Esophagus muscularis mucosa (tissue), 4 donors: ENCODE measurements around the gene TPRN. TPM values are rescaled to one million over a fixed set of nuclear protein-coding genes. Genes with fewer than 3 reads are reported as not detected.

Experiments
- DNase-seq: peaks from one replicate; pipeline ENCODE4 v3.0.0-alpha.2; 2017; ENCODE audit errors: extremely low spot score
- H3K27ac ChIP-seq, 4 donors: fragments of 200-600 bp; sonication (generic); replicated peaks in 1 of 4; 1 replicate in 3 of 4; 2 replicates in 1 of 4; pipeline ENCODE4 v1.5.1; 2016 to 2019; ENCODE audit warnings: mild to moderate bottlenecking in 1 of 4
- H3K27me3 ChIP-seq, 4 donors: fragments of 200-600 bp; sonication (generic); one replicate each; pipeline versions ENCODE4 v1.5.1 to v1.6.0; 2016 to 2019
- H3K36me3 ChIP-seq, 4 donors: fragments of 200-600 bp; sonication (generic); one replicate each; pipeline ENCODE4 v1.5.1; 2016 to 2019
- H3K4me1 ChIP-seq, 4 donors: fragments of 200-600 bp; sonication (generic); one replicate each; pipeline ENCODE4 v1.5.1; 2016 to 2019
- H3K4me3 ChIP-seq, 4 donors: fragments of 200-600 bp; sonication (generic); 1 replicate in 2 of 4; 2 replicates in 2 of 4; pipeline ENCODE4 v1.5.1; 2016 to 2019; ENCODE audit warnings: mild to moderate bottlenecking in 4 of 4, moderate library complexity in 1 of 4
- H3K9me3 ChIP-seq, 4 donors: fragments of 200-600 bp; sonication (generic); 1 replicate in 3 of 4; 2 replicates in 1 of 4; pipeline ENCODE4 v1.5.1; 2016 to 2019
- CTCF ChIP-seq, 3 experiments: fragments of 200-600 bp in 2 of 3; fragments of 450-650 bp in 1 of 3; sonication (generic) in 2 of 3; IDR thresholded peaks; one replicate each; pipeline ENCODE4 v1.5.1; 2017 to 2019; ENCODE audit warnings: antibody characterized with exemption in 3 of 3, mild to moderate bottlenecking in 2 of 3, moderate library complexity in 1 of 3
- EP300 ChIP-seq: sonication (generic); formaldehyde crosslinking; IDR thresholded peaks from one replicate; pipeline ENCODE4 v1.6.1; 2017; ENCODE audit warnings: antibody characterized with exemption
- POLR2A ChIP-seq: fragments of 450-650 bp; IDR thresholded peaks from one replicate; pipeline ENCODE4 v1.6.1; 2017; ENCODE audit warnings: antibody characterized with exemption, moderate library complexity, mild to moderate bottlenecking, low read depth
- POLR2AphosphoS5 ChIP-seq, 2 donors: sonication (generic); formaldehyde crosslinking; IDR thresholded peaks; one replicate each; pipeline ENCODE4 v1.6.1; 2017; ENCODE audit warnings: antibody characterized with exemption in 2 of 2
- WGBS: methylation state at CpG from one replicate; pipeline ENCODE4 v1.1.5; 2018; 5-methylcytosine and 5-hydroxymethylcytosine counted together
- intact Hi-C: fragments of 100-400 bp; cut with DNase I; formaldehyde crosslinking; loops from one replicate; pipeline ENCODE4 v1.15.1; 2023
- total RNA-seq, 4 donors: library from RNA; depleted of rRNA; stranded (reverse); fragments of >200 nt; gene quantifications; one replicate each; pipeline versions ENCODE4 v1.1.0 to v1.2.1, GENCODE V29; 2016

The TPRN gene
- total RNA-seq, 4 donors from 2014 or later: 4.1 to 12.6 (median 7.7) TPM

- Histone ChIP-seq H3K4me3 (peak overlapping the region in 3 of 4 donors; percentile 70 to 76 (median 75)), H3K4me1 (peaks cover 61 to 89% (median 75%) of the 10 kb centered on the region in 4 donors), H3K9me3 (no peaks in the 10 kb centered on the region), H3K27me3 (no peaks in the 10 kb centered on the region), H3K36me3 (no peaks in the 10 kb centered on the region), H3K27ac (no peak overlapping the region)
- TF ChIP-seq POLR2AphosphoS5 (IDR thresholded peaks at IDR 0.05) (no peak), POLR2A (no peak), CTCF (IDR thresholded peaks at IDR 0.05) (no peak), EP300 (no peak)
- DNase-seq: no peak
- intact Hi-C loops: no loop called here
- 90% methylated on average over 2 of the region's 11 CpGs for WGBS
Measured at GRCh38 chr9:137198902-137199283, 1.6 kb downstream of the TPRN start.

- DNase-seq: no peak
- no peak for TF ChIP-seq POLR2A
- WGBS: 84% methylated on average over 17 of the region's 19 CpGs
- intact Hi-C loops: no loop called here
- H3K4me1 ChIP-seq: peaks cover 55 to 86% (median 69%) of the 10 kb centered on the region in 4 donors
- no peaks in the 10 kb centered on the region for H3K27me3 ChIP-seq
- no peak overlapping the region for H3K4me3 ChIP-seq
- no peaks in the 10 kb centered on the region for H3K9me3 ChIP-seq
- no peaks in the 10 kb centered on the region for H3K36me3 ChIP-seq
- H3K27ac ChIP-seq: no peak overlapping the region
Measured at GRCh38 chr9:137198051-137198901, 2.3 kb downstream of the TPRN start.

- intact Hi-C loops: no loop called here
- Histone ChIP-seq H3K36me3 (peaks cover 3 to 18% (median 16%) of the 10 kb centered on the region in 4 donors), H3K27ac (no peak overlapping the region)
Measured at GRCh38 chr9:137195525-137196220, 4.9 kb downstream of the TPRN start.

GRCh38 chr9:137194909-137195308 is 5.6 kb downstream of the TPRN start:
- intact Hi-C loops: no loop called here
- Histone ChIP-seq H3K36me3 (peaks cover 10 to 25% (median 24%) of the 10 kb centered on the region in 4 donors), H3K9me3 (no peaks in the 10 kb centered on the region), H3K27ac (no peak overlapping the region), H3K27me3 (no peaks in the 10 kb centered on the region), H3K4me1 (peaks cover 45 to 86% (median 62%) of the 10 kb centered on the region in 4 donors), H3K4me3 (no peak overlapping the region)
- no peak for DNase-seq
- TF ChIP-seq POLR2A (no peak), EP300 (no peak), CTCF (IDR thresholded peaks at IDR 0.05) (no peak), POLR2AphosphoS5 (IDR thresholded peaks at IDR 0.05) (no peak)
- 80% methylated on average over 9 of the region's 10 CpGs for WGBS

More at GRCh38 chr9:137195525-137196220, 4.9 kb downstream of the TPRN start:
- Histone ChIP-seq H3K27me3 (no peaks in the 10 kb centered on the region), H3K4me1 (peaks cover 38 to 79% (median 54%) of the 10 kb centered on the region in 4 donors), H3K9me3 (no peaks in the 10 kb centered on the region), H3K4me3 (no peak overlapping the region)
- WGBS: 82% methylated on average over 10 of the region's 21 CpGs
- no peak for TF ChIP-seq EP300
- no peak for TF ChIP-seq CTCF (IDR thresholded peaks at IDR 0.05)
- TF ChIP-seq POLR2AphosphoS5 (IDR thresholded peaks at IDR 0.05): no peak
- TF ChIP-seq POLR2A: no peak
- no peak for DNase-seq

GRCh38 chr9:137194388-137194787 is 6.2 kb downstream of the TPRN start:
- DNase-seq: no peak
- H3K4me3 ChIP-seq: no peak overlapping the region
- peaks cover 45 to 86% (median 62%) of the 10 kb centered on the region in 4 donors for H3K4me1 ChIP-seq
- intact Hi-C loops: no loop called here
- WGBS: no CpG with 5 or more reads among the region's 16 CpGs
- peaks cover 11 to 28% (median 27%) of the 10 kb centered on the region in 4 donors for H3K36me3 ChIP-seq
- H3K27ac ChIP-seq: no peak overlapping the region
- no peaks in the 10 kb centered on the region for H3K9me3 ChIP-seq
- TF ChIP-seq POLR2AphosphoS5 (IDR thresholded peaks at IDR 0.05): no peak
- TF ChIP-seq CTCF (IDR thresholded peaks at IDR 0.05): no peak
- TF ChIP-seq EP300: no peak
- TF ChIP-seq POLR2A: no peak
- H3K27me3 ChIP-seq: no peaks in the 10 kb centered on the region
